Measurements from ENCODE around the gene LAMA4. TPM values are rescaled to one million over a fixed set of nuclear protein-coding genes. Genes with fewer than 3 reads are reported as not detected.

The LAMA4 gene
- total RNA-seq, 1 donor from 2014 or later = 209 TPM

DNA sequence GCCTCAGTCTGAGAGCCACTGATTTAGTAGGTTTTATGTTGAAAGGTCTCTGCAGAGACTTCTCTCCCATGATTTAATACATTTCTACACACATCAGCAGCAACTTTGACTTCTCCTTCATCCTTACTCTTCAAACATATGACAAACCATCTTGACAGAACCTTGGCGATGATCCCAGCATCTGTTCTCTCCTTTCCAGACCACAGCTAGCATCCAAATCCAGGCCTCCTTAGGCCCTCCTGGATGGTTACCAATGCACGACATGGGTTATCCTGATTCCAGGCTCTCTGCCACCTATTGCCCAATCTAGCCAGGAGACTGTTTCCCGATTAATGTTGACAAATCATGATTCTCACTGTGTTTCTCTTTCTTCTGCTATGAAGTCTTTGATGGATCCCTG is 16.8 kb downstream of the LAMA4 start:
- no peaks in the 10 kb centered on the region for H3K9me3 Mint-ChIP-seq (ENCODE audit: unreplicated experiment)
- H3K27me3 Mint-ChIP-seq (ENCODE audit: unreplicated experiment) = no peaks in the 10 kb centered on the region
- no peak for TF ChIP-seq CTCF (IDR thresholded peaks at IDR 0.05)
- DNase-seq (ENCODE audit: extremely low spot score, unreplicated experiment) = no peak
- H3K27ac Mint-ChIP-seq (ENCODE audit: unreplicated experiment) = peak overlapping the region; percentile 67
- peaks cover 30% of the 10 kb centered on the region for H3K36me3 Mint-ChIP-seq (ENCODE audit: unreplicated experiment)
- no peak overlapping the region for H3K4me3 Mint-ChIP-seq (ENCODE audit: unreplicated experiment)
- H3K4me1 Mint-ChIP-seq (ENCODE audit: unreplicated experiment) = peaks cover 70% of the 10 kb centered on the region

GRCh38 chr6:112237066-112237465 is 17.3 kb downstream of the LAMA4 start:
- no peak for TF ChIP-seq CTCF (IDR thresholded peaks at IDR 0.05)
- no peak for DNase-seq (ENCODE audit: extremely low spot score, unreplicated experiment)
- peaks cover 25% of the 10 kb centered on the region for H3K36me3 Mint-ChIP-seq (ENCODE audit: unreplicated experiment)
- H3K4me1 Mint-ChIP-seq (ENCODE audit: unreplicated experiment) = peaks cover 73% of the 10 kb centered on the region
- H3K9me3 Mint-ChIP-seq (ENCODE audit: unreplicated experiment) = no peaks in the 10 kb centered on the region
- H3K27ac Mint-ChIP-seq (ENCODE audit: unreplicated experiment) = peak overlapping the region; percentile 51
- no peaks in the 10 kb centered on the region for H3K27me3 Mint-ChIP-seq (ENCODE audit: unreplicated experiment)
- H3K4me3 Mint-ChIP-seq (ENCODE audit: unreplicated experiment) = no peak overlapping the region

- H3K27me3 Mint-ChIP-seq (ENCODE audit: unreplicated experiment) = no peaks in the 10 kb centered on the region
- H3K9me3 Mint-ChIP-seq (ENCODE audit: unreplicated experiment) = no peaks in the 10 kb centered on the region
- no peak for DNase-seq (ENCODE audit: extremely low spot score, unreplicated experiment)
- H3K4me1 Mint-ChIP-seq (ENCODE audit: unreplicated experiment) = peaks cover 78% of the 10 kb centered on the region
- H3K4me3 Mint-ChIP-seq (ENCODE audit: unreplicated experiment) = no peak overlapping the region
- no peak for TF ChIP-seq CTCF (IDR thresholded peaks at IDR 0.05)
- peak overlapping the region; percentile 59 for H3K27ac Mint-ChIP-seq (ENCODE audit: unreplicated experiment)
- peaks cover 23% of the 10 kb centered on the region for H3K36me3 Mint-ChIP-seq (ENCODE audit: unreplicated experiment)
Measured at GRCh38 chr6:112235956-112236355, 18.4 kb downstream of the LAMA4 start.

DNA sequence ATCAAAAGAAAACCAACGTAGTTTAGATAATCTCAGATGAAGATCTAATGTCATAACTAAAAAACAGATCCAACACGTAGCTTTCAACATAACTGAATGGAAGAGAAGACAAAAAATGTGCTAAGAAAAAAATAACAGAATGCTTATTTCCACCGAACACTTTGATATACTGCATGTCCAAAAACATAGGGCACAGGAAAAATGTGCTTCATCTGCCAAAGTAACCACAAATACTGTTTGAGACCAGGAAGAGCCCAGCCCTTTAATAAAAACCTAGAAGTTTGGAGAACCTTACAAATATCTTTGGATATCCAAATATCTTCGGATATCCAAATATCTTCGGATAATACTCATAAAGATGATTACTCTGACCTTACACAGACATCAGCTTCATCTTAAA is 19.8 kb downstream of the LAMA4 start:
- no peak for DNase-seq (ENCODE audit: extremely low spot score, unreplicated experiment)
- no peak for TF ChIP-seq CTCF (IDR thresholded peaks at IDR 0.05)
- H3K4me3 Mint-ChIP-seq (ENCODE audit: unreplicated experiment) = peak overlapping the region; percentile 3
- no peaks in the 10 kb centered on the region for H3K9me3 Mint-ChIP-seq (ENCODE audit: unreplicated experiment)
- peak overlapping the region; percentile 93 for H3K27ac Mint-ChIP-seq (ENCODE audit: unreplicated experiment)
- H3K27me3 Mint-ChIP-seq (ENCODE audit: unreplicated experiment) = no peaks in the 10 kb centered on the region
- H3K36me3 Mint-ChIP-seq (ENCODE audit: unreplicated experiment) = peaks cover 15% of the 10 kb centered on the region
- peaks cover 79% of the 10 kb centered on the region for H3K4me1 Mint-ChIP-seq (ENCODE audit: unreplicated experiment)

GRCh38 chr6:112233847-112234246 is 20.5 kb downstream of the LAMA4 start:
- Mint-ChIP-seq H3K4me1 (ENCODE audit: unreplicated experiment) (peaks cover 79% of the 10 kb centered on the region), H3K27ac (ENCODE audit: unreplicated experiment) (peak overlapping the region; percentile 93), H3K27me3 (ENCODE audit: unreplicated experiment) (no peaks in the 10 kb centered on the region), H3K4me3 (ENCODE audit: unreplicated experiment) (peak overlapping the region; percentile 48), H3K36me3 (ENCODE audit: unreplicated experiment) (peaks cover 20% of the 10 kb centered on the region), H3K9me3 (ENCODE audit: unreplicated experiment) (no peaks in the 10 kb centered on the region)
- no peak for TF ChIP-seq CTCF (IDR thresholded peaks at IDR 0.05)
- DNase-seq (ENCODE audit: extremely low spot score, unreplicated experiment) = no peak

Measured in osteocyte (in vitro differentiated cells).